ENCODE results near the gene ARHGAP6. TPM values are rescaled to one million over a fixed set of nuclear protein-coding genes. Genes with fewer than 3 reads are reported as not detected.

The ARHGAP6 gene
- total RNA-seq, 1 donor from 2014 or later, result 3.1 TPM

DNA sequence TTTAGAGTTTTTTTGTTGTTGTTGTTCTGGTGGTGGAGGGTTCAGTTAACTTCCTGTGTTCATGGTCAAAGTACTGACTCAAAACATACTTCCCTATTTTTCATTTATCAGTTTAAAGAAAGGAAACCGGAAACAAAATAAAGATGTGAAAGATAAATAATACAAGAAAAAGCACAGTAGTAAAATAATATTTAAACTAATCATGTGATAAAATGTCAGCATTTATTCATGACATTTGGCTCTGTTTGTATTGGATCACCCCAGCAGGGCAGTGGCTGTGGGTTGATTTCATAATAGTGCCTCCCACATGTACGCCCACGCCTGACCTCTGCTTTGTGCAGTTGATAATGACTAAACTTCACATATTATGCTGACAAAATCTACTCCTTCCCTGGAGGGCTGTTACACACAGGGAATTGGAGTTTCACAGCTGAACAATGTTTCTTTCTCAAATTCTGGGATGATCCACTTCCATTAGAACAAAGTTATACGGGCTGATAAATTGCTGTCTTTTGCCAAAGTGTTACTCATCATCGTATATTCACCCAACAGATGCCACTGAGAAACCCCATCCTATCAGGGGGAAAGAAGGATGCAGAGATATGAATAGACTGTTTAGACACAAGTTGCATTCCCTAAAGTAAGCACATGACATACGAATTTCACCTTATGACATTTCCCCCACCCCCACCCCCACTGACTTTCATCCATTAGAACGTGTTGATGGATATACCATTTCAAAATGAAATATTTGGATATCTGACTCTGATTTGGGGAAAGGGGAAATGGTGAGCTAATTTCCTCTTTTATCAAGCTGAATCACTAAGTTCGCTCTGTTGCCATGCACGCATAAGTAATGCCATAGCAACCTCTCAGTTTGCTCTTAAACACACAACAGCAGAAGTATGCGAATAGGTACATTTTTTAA is 324.2 kb downstream of the ARHGAP6 start:
- Histone ChIP-seq H3K27ac (replicated peaks) (peak overlapping the region; percentile 62), H3K27me3 (ENCODE audit: low read depth) (no peaks in the 10 kb centered on the region), H3K4me3 (no peak overlapping the region), H3K36me3 (no peaks in the 10 kb centered on the region), H3K4me1 (no peaks in the 10 kb centered on the region), H3K9me3 (replicated peaks) (no peaks in the 10 kb centered on the region)
- peak; percentile 48 for DNase-seq
- intact Hi-C loops (cut with micrococcal nuclease), result no loop called here
- TF ChIP-seq, protein P1, sequence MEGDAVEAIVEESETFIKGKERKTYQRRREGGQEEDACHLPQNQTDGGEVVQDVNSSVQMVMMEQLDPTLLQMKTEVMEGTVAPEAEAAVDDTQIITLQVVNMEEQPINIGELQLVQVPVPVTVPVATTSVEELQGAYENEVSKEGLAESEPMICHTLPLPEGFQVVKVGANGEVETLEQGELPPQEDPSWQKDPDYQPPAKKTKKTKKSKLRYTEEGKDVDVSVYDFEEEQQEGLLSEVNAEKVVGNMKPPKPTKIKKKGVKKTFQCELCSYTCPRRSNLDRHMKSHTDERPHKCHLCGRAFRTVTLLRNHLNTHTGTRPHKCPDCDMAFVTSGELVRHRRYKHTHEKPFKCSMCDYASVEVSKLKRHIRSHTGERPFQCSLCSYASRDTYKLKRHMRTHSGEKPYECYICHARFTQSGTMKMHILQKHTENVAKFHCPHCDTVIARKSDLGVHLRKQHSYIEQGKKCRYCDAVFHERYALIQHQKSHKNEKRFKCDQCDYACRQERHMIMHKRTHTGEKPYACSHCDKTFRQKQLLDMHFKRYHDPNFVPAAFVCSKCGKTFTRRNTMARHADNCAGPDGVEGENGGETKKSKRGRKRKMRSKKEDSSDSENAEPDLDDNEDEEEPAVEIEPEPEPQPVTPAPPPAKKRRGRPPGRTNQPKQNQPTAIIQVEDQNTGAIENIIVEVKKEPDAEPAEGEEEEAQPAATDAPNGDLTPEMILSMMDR (IDR thresholded peaks at IDR 0.05; ENCODE audit: borderline replicate concordance), result no peak

DNA sequence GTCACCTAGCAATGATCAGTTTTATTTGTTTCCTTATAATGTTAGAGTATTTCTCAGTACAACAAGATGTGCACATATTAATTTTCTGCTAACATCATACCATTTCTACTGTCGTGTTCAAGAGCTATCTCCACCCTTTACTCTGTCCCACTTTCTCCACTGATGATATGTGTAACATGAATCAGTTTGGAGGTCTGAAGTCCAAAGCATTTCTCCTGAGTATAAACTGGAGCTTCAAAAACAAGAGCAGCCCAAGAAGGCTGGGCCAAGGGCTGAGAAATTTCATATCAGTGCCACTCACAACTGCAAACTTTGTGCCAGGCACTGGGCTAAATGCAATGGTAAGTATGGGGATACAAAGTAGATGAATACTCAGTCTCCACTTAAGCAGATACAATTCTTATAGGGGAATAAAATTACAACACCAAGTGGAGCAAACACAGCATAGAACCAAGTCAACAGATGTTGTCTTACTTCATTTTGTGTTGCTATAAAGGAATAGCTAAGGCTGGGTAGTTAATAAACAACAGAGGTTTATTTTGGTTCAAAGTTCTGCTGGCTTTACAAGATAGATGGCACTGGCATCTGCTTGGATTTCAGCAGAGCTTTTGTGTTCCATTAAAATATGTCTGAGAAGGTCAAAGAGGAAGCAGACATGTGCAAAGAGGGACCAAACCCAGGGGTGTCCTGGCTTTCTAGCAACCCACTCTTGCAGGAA is 328.3 kb downstream of the ARHGAP6 start:
- Histone ChIP-seq H3K36me3 (no peaks in the 10 kb centered on the region), H3K4me1 (no peaks in the 10 kb centered on the region), H3K4me3 (no peak overlapping the region), H3K27me3 (ENCODE audit: low read depth) (no peaks in the 10 kb centered on the region), H3K27ac (replicated peaks) (no peak overlapping the region), H3K9me3 (replicated peaks) (no peaks in the 10 kb centered on the region)
- intact Hi-C loops (cut with micrococcal nuclease), result no loop called here
- no peak for DNase-seq
- TF ChIP-seq, protein P1 (IDR thresholded peaks at IDR 0.05; ENCODE audit: borderline replicate concordance), result no peak

DNA sequence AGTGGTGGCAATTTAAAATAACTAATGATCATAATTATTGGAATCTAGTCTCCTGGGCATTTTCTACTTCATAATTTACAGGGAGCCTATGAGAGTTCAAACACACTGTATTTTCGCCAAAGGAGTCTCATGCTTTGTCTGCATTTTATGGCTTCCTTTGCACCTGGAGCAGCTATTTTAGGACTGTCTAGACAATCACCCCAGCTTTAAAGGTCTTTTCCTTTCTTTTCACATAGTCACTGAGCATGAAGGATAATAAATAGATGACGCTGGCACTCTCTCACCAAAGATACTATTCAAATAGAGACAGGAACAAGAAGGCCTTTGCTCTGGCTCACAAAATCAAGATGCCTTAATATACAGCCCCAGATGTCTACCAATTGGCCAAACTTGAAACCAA is 329.5 kb downstream of the ARHGAP6 start:
- no peaks in the 10 kb centered on the region for H3K9me3 ChIP-seq (replicated peaks)
- no peak for DNase-seq
- no peak overlapping the region for H3K27ac ChIP-seq (replicated peaks)
- no peaks in the 10 kb centered on the region for H3K27me3 ChIP-seq (ENCODE audit: low read depth)
- intact Hi-C loops (cut with micrococcal nuclease), result no loop called here
- no peaks in the 10 kb centered on the region for H3K36me3 ChIP-seq
- TF ChIP-seq, protein P1 (IDR thresholded peaks at IDR 0.05; ENCODE audit: borderline replicate concordance), result no peak
- H3K4me3 ChIP-seq, result no peak overlapping the region
- H3K4me1 ChIP-seq, result no peaks in the 10 kb centered on the region

DNA sequence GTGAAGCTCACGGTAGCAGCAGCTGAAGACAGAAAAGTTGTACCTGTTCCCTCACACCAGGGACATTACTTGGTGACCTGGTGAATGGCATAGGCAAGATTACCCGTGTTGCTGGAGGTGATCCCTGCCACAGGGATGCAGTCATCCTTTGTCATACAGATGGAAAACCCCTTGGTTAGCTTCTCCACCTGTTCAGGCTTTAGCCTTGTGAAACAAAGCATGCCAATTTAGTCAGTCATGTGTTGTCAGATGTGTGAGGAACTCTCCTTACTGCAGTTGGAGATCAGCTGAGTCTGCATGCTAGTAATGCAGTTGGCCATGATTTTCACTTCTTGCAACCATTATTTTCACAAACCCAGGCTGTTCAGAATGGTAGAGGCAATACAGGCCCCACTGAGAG is 331.6 kb downstream of the ARHGAP6 start:
- Histone ChIP-seq H3K27ac (replicated peaks) (no peak overlapping the region), H3K4me3 (no peak overlapping the region), H3K27me3 (ENCODE audit: low read depth) (no peaks in the 10 kb centered on the region), H3K36me3 (no peaks in the 10 kb centered on the region), H3K9me3 (replicated peaks) (no peaks in the 10 kb centered on the region), H3K4me1 (no peaks in the 10 kb centered on the region)
- no peak for DNase-seq
- intact Hi-C loops (cut with micrococcal nuclease), result no loop called here
- TF ChIP-seq, protein P1 (IDR thresholded peaks at IDR 0.05; ENCODE audit: borderline replicate concordance), result no peak

DNA sequence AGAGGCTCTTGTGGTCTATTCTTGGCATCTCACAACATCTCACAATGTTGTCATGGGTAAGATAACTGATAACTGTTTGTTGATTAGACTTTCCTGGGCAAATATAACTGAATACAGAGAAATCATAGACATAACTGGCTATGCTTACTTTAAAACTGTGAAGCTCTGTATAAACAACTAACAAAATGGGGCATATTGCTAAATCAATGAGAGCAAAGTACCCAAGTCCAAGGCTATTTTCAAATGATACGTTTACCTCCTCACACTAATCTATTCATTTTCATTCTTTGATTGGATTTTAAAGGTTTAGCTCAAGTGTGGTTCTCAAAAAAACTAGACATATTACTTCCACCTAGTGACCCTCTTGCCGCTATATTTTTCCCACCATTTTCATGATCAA is 333.9 kb downstream of the ARHGAP6 start:
- Histone ChIP-seq H3K4me3 (no peak overlapping the region), H3K27ac (replicated peaks) (no peak overlapping the region), H3K9me3 (replicated peaks) (no peaks in the 10 kb centered on the region), H3K36me3 (no peaks in the 10 kb centered on the region), H3K4me1 (no peaks in the 10 kb centered on the region), H3K27me3 (ENCODE audit: low read depth) (no peaks in the 10 kb centered on the region)
- DNase-seq, result no peak
- intact Hi-C loops (cut with micrococcal nuclease), result no loop called here
- TF ChIP-seq, protein P1 (IDR thresholded peaks at IDR 0.05; ENCODE audit: borderline replicate concordance), result no peak
